HepG2 (cell line): ENCODE measurements around the gene LRP1B.

Source experiments
- CAMTA2 ChIP-seq: sonication (generic); formaldehyde crosslinking; IDR thresholded peaks from 2 replicates; pipeline ENCODE4 v1.4.0; 2020; ENCODE audit warnings: mild to moderate bottlenecking, missing genetic modification reagents, borderline replicate concordance
- FOXC1 ChIP-seq: sonication (generic); formaldehyde crosslinking; IDR thresholded peaks from 2 replicates; pipeline ENCODE4 v1.8.0; 2022; ENCODE audit warnings: mild to moderate bottlenecking, missing genetic modification reagents, borderline replicate concordance
- JUNB ChIP-seq: sonication (generic); formaldehyde crosslinking; IDR thresholded peaks from 2 replicates; pipeline ENCODE4 v1.8.0; 2022; ENCODE audit warnings: missing genetic modification reagents, mild to moderate bottlenecking, borderline replicate concordance
- MXD1 ChIP-seq: sonication (generic); formaldehyde crosslinking; IDR thresholded peaks from 2 replicates; pipeline ENCODE4 v1.4.0; 2020; ENCODE audit warnings: mild to moderate bottlenecking, missing genetic modification reagents
- POLR2AphosphoS2 ChIP-seq: IDR thresholded peaks from 2 replicates; pipeline ENCODE4 v1.6.1; 2011; ENCODE audit warnings: low read depth, low read length, improper control_type of control experiment
- SRSF1 ChIP-seq: fragments of 200-400 bp; formaldehyde crosslinking; optimal IDR thresholded peaks from 2 replicates; pipeline ENCODE3; 2017; ENCODE audit warnings: mild to moderate bottlenecking, low read depth, low read length, moderate library complexity
- ZNF136 ChIP-seq: sonication (generic); formaldehyde crosslinking; IDR thresholded peaks from 2 replicates; pipeline ENCODE4 v1.8.1; 2022; ENCODE audit warnings: low read depth, mild to moderate bottlenecking, moderate library complexity, missing genetic modification reagents
- TF ChIP-seq, protein P1 (sequence below): IDR thresholded peaks from 2 replicates; pipeline ENCODE4 v1.6.1; 2016; ENCODE audit warnings: missing compliant biosample characterization, missing genetic modification reagents, borderline replicate concordance

- TF ChIP-seq, protein P1, sequence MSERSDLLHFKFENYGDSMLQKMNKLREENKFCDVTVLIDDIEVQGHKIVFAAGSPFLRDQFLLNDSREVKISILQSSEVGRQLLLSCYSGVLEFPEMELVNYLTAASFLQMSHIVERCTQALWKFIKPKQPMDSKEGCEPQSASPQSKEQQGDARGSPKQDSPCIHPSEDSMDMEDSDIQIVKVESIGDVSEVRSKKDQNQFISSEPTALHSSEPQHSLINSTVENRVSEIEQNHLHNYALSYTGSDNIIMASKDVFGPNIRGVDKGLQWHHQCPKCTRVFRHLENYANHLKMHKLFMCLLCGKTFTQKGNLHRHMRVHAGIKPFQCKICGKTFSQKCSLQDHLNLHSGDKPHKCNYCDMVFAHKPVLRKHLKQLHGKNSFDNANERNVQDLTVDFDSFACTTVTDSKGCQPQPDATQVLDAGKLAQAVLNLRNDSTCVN (CRISPR knock-in tag), result no peak
- TF ChIP-seq MXD1, result no peak
- TF ChIP-seq FOXC1 (CRISPR knock-in tag), result no peak
- no peak for TF ChIP-seq POLR2AphosphoS2
- TF ChIP-seq JUNB (CRISPR knock-in tag), result no peak
- TF ChIP-seq SRSF1, result no peak
- no peak for TF ChIP-seq ZNF136
- TF ChIP-seq CAMTA2 (CRISPR knock-in tag), result no peak
Observed at GRCh38 chr2:140808211-140808610, 1322.6 kb downstream of the LRP1B start.
